ENCODE measurements around the gene ZNF544. TPM values are rescaled to one million over a fixed set of nuclear protein-coding genes. Genes with fewer than 3 reads are reported as not detected.

The ZNF544 gene
- 15.5 to 24.6 TPM (median 17.5 TPM) in 5 replicates for total RNA-seq (2022; extraction: Qiagen RNA extraction)

DNA sequence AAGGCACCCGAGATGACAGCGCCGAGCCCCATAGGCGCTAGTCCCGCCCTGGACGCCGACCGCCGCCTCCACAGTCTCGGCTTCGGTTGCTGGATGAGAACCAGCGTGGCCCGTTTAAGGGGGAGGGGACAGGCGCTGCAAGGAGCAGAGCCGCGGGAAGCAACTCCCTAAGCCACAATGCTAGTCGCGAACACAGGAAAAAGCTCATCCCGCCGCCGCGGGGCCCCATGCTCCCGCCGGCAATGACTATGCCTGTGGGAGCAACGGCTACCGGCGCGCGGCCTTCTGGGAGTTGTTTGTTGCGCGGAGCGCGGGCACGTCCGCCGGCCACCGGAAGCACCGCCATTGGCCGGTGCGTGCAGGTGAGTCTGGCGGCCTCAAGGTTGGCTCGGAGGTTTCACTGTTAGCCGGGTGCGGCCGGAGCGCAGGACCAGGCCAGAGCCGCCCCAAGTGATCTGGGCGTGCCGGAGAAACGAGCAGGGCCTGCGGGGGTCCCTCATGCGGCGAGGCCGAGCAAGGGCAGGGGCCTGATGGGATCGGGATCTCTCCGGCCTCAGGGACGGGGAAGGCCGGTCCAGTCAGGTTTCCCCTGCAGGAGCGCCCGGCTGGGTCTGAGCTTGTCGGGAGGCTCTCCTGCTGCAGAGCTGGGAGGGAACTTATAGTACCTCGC, at the start of gene ZNF544:
ZNF544 (plus strand) TSS at position 330 of the 670 bp plus-strand sequence. CDS start 15,110 bp downstream, outside the sequence.

DNA sequence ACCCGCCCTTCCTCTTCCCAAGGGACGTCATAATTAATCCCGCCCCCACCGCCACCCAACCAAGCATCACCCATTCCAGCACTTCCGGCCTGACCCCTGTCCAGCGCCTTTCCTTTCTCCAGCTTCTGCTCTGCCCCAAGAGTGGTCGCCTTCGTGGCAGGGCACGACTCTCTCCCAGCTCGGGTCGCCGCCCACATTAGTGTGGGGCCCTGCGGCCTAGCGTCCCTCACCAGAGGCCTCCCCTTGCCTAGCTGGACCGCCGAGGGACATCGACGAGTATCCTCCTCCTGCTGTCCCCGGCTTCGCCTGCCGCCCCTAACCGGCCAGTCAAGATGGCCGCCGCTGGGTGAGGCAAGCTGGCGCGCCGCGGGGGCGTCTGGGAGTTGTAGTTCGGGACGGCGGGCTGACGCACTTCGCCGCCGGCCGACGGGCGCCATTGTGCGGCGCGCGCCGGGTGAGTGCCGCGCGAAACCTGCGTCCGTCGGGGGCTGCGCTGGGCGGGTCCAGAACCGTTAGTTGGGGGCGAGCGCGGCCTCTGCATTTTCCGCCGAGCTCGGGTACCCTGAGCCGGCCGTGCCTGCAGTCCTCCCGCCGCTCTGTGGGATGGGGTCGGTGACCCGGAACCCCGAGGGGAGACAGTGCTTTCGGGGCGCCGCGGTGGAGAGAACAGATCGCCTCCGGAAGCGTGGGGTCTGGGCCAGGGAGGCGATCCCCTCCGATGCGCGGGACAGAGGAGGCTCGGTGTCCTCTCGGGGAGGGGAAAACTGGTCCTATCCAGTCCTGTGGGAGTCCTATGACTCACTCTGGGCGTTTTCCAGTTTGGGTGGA, 45.5 kb upstream of the ZNF544 start, which contains the start of gene ZNF274:
ZNF274 (plus strand) TSS at position 73 of the 828 bp plus-strand sequence. CDS start 905 bp downstream, outside the sequence.

DNA sequence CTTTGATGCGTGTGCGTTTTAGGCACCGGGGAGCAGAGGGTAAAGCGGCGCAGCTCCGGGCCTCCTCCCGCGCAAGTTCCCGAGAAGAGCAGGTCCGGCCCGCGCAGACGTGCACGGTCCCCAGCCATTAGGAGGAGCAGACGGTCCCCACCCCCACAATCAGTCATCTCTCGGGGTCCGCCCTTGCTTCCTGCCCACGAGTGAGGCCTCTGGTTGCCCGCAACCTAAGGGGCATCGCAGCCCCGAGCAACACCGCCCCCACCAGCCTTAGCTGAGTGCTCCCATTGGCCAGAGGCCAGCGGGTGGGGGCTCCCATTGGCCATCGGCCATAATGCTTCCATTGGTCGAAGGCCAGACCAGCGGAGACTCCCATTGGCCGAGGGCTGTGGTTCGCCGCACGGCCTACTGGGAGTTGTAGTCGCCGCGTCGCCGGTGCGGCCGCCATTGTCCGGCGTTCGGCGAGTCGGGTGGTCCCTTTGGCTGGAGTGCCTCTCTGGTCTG, 49.9 kb downstream of the ZNF544 start, which contains the start of gene ZNF8:
ZNF8 (plus strand) TSS at position 415 of the 501 bp plus-strand sequence. CDS start 127 bp downstream, outside the sequence.

DNA sequence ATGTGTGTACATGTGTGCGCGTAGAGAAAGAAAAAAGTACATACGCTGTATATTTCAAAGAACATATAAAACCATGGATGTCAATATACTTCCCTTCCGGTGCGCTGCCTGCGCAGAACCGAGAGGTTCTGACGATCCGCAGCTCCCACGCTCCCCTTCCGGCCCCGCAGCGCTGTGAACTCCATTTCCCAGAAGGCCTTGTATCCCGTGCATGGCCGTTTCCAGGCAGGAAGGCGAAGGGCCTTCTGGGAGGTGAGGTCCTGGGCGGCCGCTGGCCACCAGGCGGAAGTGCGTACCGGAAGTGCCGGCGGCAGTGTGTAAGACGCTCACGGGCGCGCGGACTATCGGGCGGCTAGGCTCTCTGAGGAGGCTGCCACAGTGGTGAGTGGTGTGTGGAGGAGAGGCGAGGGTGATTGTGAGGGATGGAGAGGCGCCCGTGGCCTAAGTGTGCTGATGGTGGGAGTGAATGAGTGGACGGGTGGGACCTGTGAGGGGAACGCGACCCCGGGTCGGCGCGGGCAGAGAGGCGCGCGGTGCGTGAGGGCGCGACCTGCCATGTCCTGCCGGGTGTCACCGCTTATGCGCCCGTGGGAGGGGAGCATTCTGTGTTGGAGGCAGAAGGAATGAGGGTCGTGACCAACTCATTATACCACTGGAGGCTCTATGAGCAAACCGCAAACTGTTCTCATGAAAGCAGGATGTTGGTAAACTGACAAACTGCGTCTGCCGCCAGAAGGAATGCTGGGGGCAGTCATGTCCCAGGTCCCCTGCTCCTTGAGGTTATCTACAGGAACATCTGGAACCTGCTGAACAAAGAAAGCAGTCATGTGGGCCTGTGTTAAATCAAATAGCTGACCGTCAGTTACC, 76.6 kb downstream of the ZNF544 start, which contains the start of gene ERVK3-1:
ERVK3-1 (plus strand) TSS at position 313 of the 867 bp plus-strand sequence. CDS start 6,792 bp downstream, outside the sequence.

Other genes starting within 250 kb of the ZNF544 start
- 1.5 to 3.0 TPM (median 2.2 TPM) in 5 replicates for gene ZNF606, start 226.1 kb upstream of the ZNF544 start, total RNA-seq (2022; extraction: Qiagen RNA extraction)
- gene ZSCAN1, start 194.9 kb upstream of the ZNF544 start, total RNA-seq (2022; extraction: Qiagen RNA extraction): not detected in 5 replicates
- gene ZNF135, start 169.6 kb upstream of the ZNF544 start, total RNA-seq (2022; extraction: Qiagen RNA extraction): not detected in 5 replicates
- 2.2 to 5.8 TPM (median 2.4 TPM) in 5 replicates for gene ZSCAN18, start 130.7 kb upstream of the ZNF544 start, total RNA-seq (2022; extraction: Qiagen RNA extraction)
- 2.5 to 3.1 TPM (median 2.8 TPM) in 5 replicates for gene ZNF329, start 78.1 kb upstream of the ZNF544 start, total RNA-seq (2022; extraction: Qiagen RNA extraction)
- gene ZNF274, start 45.9 kb upstream of the ZNF544 start, total RNA-seq (2022; extraction: Qiagen RNA extraction): 11.6 to 15.2 TPM (median 12.8 TPM) in 5 replicates
- gene ZNF8, start 50.0 kb downstream of the ZNF544 start, total RNA-seq (2022; extraction: Qiagen RNA extraction): 0.80 to 1.2 TPM (median 0.93 TPM) in 5 replicates
- gene ERVK3-1, start 76.5 kb downstream of the ZNF544 start, total RNA-seq (2022; extraction: Qiagen RNA extraction): 84.3 to 105 TPM (median 89.0 TPM) in 5 replicates
- gene ZSCAN22, start 98.1 kb downstream of the ZNF544 start, total RNA-seq (2022; extraction: Qiagen RNA extraction): 2.1 to 3.0 TPM (median 2.4 TPM) in 5 replicates
- gene A1BG, start 124.6 kb downstream of the ZNF544 start, total RNA-seq (2022; extraction: Qiagen RNA extraction): 8.7 to 15.9 TPM (median 14.4 TPM) in 5 replicates
- gene ZNF497, start 133.8 kb downstream of the ZNF544 start, total RNA-seq (2022; extraction: Qiagen RNA extraction): 0.91 to 1.7 TPM (median 1.3 TPM) in 5 replicates
- 0.79 to 1.6 TPM (median 1.4 TPM) in 5 replicates for gene ZNF837, start 152.1 kb downstream of the ZNF544 start, total RNA-seq (2022; extraction: Qiagen RNA extraction)
- 2,297 to 2,583 TPM (median 2,408 TPM) in 5 replicates for gene RPS5, start 158.4 kb downstream of the ZNF544 start, total RNA-seq (2022; extraction: Qiagen RNA extraction)
- 0.18 to 0.37 TPM (median 0.23 TPM) in 4 of 5 replicates, not detected in the other for gene RNF225, start 166.7 kb downstream of the ZNF544 start, total RNA-seq (2022; extraction: Qiagen RNA extraction)
- gene ZNF584, start 179.7 kb downstream of the ZNF544 start, total RNA-seq (2022; extraction: Qiagen RNA extraction): 16.9 to 19.7 TPM (median 18.2 TPM) in 5 replicates
- 0.12 to 0.19 TPM (median 0.12 TPM) in 4 of 5 replicates, not detected in the other for gene ZNF132, start 211.2 kb downstream of the ZNF544 start, total RNA-seq (2022; extraction: Qiagen RNA extraction)
- 6.3 to 6.9 TPM (median 6.6 TPM) in 5 replicates for gene ZNF324B, start 222.7 kb downstream of the ZNF544 start, total RNA-seq (2022; extraction: Qiagen RNA extraction)
- 9.1 to 11.1 TPM (median 10.4 TPM) in 5 replicates for gene ZNF324, start 238.2 kb downstream of the ZNF544 start, total RNA-seq (2022; extraction: Qiagen RNA extraction)
- 10.2 to 13.0 TPM (median 12.3 TPM) in 5 replicates for gene ZNF446, start 247.4 kb downstream of the ZNF544 start, total RNA-seq (2022; extraction: Qiagen RNA extraction)

All from A549 treated with Mapracorat at 1 μM for 4 hours (cell line).